ENCODE data around the gene ELOA. TPM values are rescaled to one million over a fixed set of nuclear protein-coding genes. Genes with fewer than 3 reads are reported as not detected.

ELOA gene
- total RNA-seq, 1 experiment from 2014 or later = 69.8 TPM

- BruUV-seq (replicated peaks) = no TSS peak
- no peak for DNase-seq (ENCODE audit: low spot score)
- no peaks in the 10 kb centered on the region for H3K27me3 ChIP-seq (replicated peaks; ENCODE audit: insufficient read depth, low read depth, low read length, poor library complexity)
- H3K4me3 ChIP-seq (ENCODE audit: low read depth, low read length, poor library complexity, severe bottlenecking) = no peak overlapping the region
- no peak overlapping the region for H3K27ac ChIP-seq (ENCODE audit: low read depth, low read length, poor library complexity, severe bottlenecking)
- peaks cover 83% of the 10 kb centered on the region for H3K36me3 ChIP-seq (ENCODE audit: insufficient read depth, low read length, poor library complexity, severe bottlenecking)
- no peak for TF ChIP-seq EZH2 (IDR thresholded peaks at IDR 0.05; ENCODE audit: borderline replicate concordance, low read depth, low read length, poor library complexity, severe bottlenecking)
- TF ChIP-seq, protein P1, sequence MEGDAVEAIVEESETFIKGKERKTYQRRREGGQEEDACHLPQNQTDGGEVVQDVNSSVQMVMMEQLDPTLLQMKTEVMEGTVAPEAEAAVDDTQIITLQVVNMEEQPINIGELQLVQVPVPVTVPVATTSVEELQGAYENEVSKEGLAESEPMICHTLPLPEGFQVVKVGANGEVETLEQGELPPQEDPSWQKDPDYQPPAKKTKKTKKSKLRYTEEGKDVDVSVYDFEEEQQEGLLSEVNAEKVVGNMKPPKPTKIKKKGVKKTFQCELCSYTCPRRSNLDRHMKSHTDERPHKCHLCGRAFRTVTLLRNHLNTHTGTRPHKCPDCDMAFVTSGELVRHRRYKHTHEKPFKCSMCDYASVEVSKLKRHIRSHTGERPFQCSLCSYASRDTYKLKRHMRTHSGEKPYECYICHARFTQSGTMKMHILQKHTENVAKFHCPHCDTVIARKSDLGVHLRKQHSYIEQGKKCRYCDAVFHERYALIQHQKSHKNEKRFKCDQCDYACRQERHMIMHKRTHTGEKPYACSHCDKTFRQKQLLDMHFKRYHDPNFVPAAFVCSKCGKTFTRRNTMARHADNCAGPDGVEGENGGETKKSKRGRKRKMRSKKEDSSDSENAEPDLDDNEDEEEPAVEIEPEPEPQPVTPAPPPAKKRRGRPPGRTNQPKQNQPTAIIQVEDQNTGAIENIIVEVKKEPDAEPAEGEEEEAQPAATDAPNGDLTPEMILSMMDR (conservative IDR thresholded peaks at IDR 0.05; ENCODE audit: low read depth, low read length) = no peak
- CTCF ChIA-PET = no interaction called here
- H3K9me3 ChIP-seq (ENCODE audit: low read depth, low read length, poor library complexity, severe bottlenecking) = no peaks in the 10 kb centered on the region
- no peaks in the 10 kb centered on the region for H3K4me1 ChIP-seq (ENCODE audit: insufficient read depth, low read length, poor library complexity, severe bottlenecking)
- intact Hi-C loops (cut with micrococcal nuclease; ENCODE audit: unreplicated experiment) = no loop called here
- POLR2A ChIA-PET (ENCODE audit: low non-redundant PET) = no interaction called here
Observed at GRCh38 chr1:23752909-23753308, 9.6 kb downstream of the ELOA start.

DNA sequence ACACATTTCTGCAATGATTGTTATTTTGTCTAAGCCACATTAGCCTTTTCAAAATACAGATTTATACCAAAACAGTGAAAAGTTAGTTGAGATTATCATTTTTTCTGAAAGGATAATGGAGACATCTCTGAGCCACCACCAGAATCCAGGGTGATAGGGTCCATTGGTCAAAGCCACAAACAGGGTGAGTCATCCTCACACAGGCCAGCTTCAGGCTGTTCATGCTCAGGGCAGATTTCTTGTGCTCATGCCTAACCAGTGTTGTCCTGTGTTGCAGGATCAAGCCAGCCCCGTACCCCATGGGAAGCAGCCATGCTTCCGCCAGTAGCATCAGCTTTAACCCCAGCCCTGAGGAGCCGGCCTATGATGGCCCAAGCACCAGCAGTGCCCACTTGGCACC, 13.4 kb downstream of the ELOA start:
- peaks cover 99% of the 10 kb centered on the region for H3K36me3 ChIP-seq (ENCODE audit: insufficient read depth, low read length, poor library complexity, severe bottlenecking)
- DNase-seq (ENCODE audit: low spot score) = no peak
- CTCF ChIA-PET = no interaction called here
- no TSS peak for BruUV-seq (replicated peaks)
- H3K9me3 ChIP-seq (ENCODE audit: low read depth, low read length, poor library complexity, severe bottlenecking) = no peaks in the 10 kb centered on the region
- intact Hi-C loops (cut with micrococcal nuclease; ENCODE audit: unreplicated experiment) = no loop called here
- TF ChIP-seq, protein P1 (conservative IDR thresholded peaks at IDR 0.05; ENCODE audit: low read depth, low read length) = no peak
- no peak for TF ChIP-seq EZH2 (IDR thresholded peaks at IDR 0.05; ENCODE audit: borderline replicate concordance, low read depth, low read length, poor library complexity, severe bottlenecking)
- no peaks in the 10 kb centered on the region for H3K4me1 ChIP-seq (ENCODE audit: insufficient read depth, low read length, poor library complexity, severe bottlenecking)
- H3K27ac ChIP-seq (ENCODE audit: low read depth, low read length, poor library complexity, severe bottlenecking) = no peak overlapping the region
- H3K4me3 ChIP-seq (ENCODE audit: low read depth, low read length, poor library complexity, severe bottlenecking) = no peak overlapping the region
- no peaks in the 10 kb centered on the region for H3K27me3 ChIP-seq (replicated peaks; ENCODE audit: insufficient read depth, low read depth, low read length, poor library complexity)
- POLR2A ChIA-PET (ENCODE audit: low non-redundant PET) = no interaction called here

GRCh38 chr1:23757812-23758211, 14.5 kb downstream of the ELOA start:
- TF ChIP-seq, protein P1 (conservative IDR thresholded peaks at IDR 0.05; ENCODE audit: low read depth, low read length) = no peak
- no peak for TF ChIP-seq EZH2 (IDR thresholded peaks at IDR 0.05; ENCODE audit: borderline replicate concordance, low read depth, low read length, poor library complexity, severe bottlenecking)
- POLR2A ChIA-PET (ENCODE audit: low non-redundant PET) = interaction anchor here (0.6 kb wide), 2 partner anchors 33 to 1456 kb away, joined by 4 to 5 read pairs; no protein-coding TSS in a partner anchor

More at GRCh38 chr1:23757812-23758211, 14.5 kb downstream of the ELOA start:
- DNase-seq (ENCODE audit: low spot score) = no peak
- Histone ChIP-seq H3K4me3 (ENCODE audit: low read depth, low read length, poor library complexity, severe bottlenecking) (no peak overlapping the region), H3K36me3 (ENCODE audit: insufficient read depth, low read length, poor library complexity, severe bottlenecking) (peaks cover 91% of the 10 kb centered on the region), H3K4me1 (ENCODE audit: insufficient read depth, low read length, poor library complexity, severe bottlenecking) (no peaks in the 10 kb centered on the region), H3K27me3 (replicated peaks; ENCODE audit: insufficient read depth, low read depth, low read length, poor library complexity) (no peaks in the 10 kb centered on the region), H3K27ac (ENCODE audit: low read depth, low read length, poor library complexity, severe bottlenecking) (no peak overlapping the region), H3K9me3 (ENCODE audit: low read depth, low read length, poor library complexity, severe bottlenecking) (no peaks in the 10 kb centered on the region)
- BruUV-seq (replicated peaks) = no TSS peak
- intact Hi-C loops (cut with micrococcal nuclease; ENCODE audit: unreplicated experiment) = no loop called here
- CTCF ChIA-PET = no interaction called here

All from A673 (cell line).